ENCODE results near the gene MPP4.

MPP4 gene

DNA sequence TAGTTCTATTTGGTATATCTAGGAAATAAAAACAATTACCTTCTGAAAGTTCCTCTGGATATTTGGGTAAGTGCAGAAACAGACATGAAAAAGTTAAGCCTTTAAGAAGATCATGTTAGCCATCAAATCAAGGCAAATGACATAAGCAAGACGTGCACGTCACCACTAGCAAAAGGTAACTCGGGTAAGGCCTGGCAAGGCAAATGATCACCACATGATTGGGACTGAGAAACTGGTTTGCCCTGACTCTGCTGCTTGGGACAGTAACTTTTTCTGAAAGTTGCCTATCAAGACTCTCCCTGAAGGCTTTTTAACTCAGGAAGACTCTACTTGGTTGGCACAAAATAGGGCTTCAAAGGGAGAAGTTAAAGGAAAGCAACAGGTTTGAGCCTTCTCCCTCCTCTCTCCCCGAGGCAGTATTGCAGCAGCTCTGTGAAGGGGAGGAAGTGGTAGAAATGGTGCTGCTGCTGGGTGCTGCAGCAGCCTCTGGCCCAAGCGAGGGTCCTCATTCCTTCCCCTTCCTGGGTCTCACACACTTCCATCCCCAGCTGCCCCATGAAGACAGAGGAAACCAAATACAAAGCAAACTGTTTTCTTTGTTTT, 38.0 kb downstream of the MPP4 start:
- H3K4me1 Mint-ChIP-seq, result no peaks in the 10 kb centered on the region
- H3K4me3 Mint-ChIP-seq, result no peak overlapping the region
- CTCF ChIA-PET, result no interaction called here
- no peaks in the 10 kb centered on the region for H3K36me3 Mint-ChIP-seq
- DNase-seq, result no peak
- no peaks in the 10 kb centered on the region for H3K9me3 Mint-ChIP-seq
- no peak overlapping the region for H3K27ac Mint-ChIP-seq
- peaks cover 8% of the 10 kb centered on the region for H3K27me3 Mint-ChIP-seq

DNA sequence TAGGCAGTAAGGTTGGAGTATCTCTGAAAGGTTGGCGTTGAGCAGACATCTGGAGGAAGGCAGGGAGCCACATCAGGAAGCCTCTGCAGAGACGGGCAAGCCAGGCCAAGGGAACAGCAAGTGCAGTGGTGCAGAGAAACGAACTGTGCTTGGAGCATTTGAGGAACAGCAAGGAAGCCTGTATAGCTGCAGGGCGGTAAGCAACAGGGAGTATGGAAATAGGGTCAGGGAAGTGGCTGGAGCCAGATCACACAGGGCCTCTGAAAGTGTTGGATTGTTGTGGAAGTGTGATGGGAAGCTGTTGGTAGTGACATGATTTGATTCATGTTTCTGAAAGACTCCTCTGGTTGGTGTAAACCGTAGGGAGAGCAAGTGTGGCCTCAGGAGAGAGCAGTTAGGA, 41.7 kb downstream of the MPP4 start:
- no peaks in the 10 kb centered on the region for H3K9me3 Mint-ChIP-seq
- no peaks in the 10 kb centered on the region for H3K36me3 Mint-ChIP-seq
- no peak overlapping the region for H3K4me3 Mint-ChIP-seq
- H3K27ac Mint-ChIP-seq, result no peak overlapping the region
- peaks cover 24% of the 10 kb centered on the region for H3K27me3 Mint-ChIP-seq
- no peak for DNase-seq
- CTCF ChIA-PET, result no interaction called here
- H3K4me1 Mint-ChIP-seq, result no peaks in the 10 kb centered on the region

DNA sequence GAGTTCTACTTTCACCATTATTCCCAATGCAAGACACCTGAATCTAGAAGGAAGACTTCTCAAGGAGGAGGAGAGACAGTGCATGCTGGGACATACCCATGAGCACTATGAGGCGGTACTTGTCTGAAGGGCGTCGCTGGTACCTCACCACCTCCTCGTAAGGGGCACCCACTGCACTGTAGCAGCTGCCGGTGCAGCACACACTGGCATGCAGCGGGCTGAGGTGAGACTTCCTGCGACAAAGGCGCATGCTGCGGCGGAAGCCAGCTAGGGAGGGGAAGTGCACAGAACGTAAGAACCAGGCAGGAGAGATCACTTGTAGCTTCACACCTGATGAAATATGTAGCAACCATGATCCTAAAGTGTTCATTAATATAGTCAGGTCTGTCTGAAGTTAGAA, 42.3 kb downstream of the MPP4 start:
- DNase-seq, result no peak
- Mint-ChIP-seq H3K9me3 (no peaks in the 10 kb centered on the region), H3K27me3 (peaks cover 24% of the 10 kb centered on the region), H3K4me1 (no peaks in the 10 kb centered on the region), H3K36me3 (no peaks in the 10 kb centered on the region), H3K27ac (no peak overlapping the region), H3K4me3 (no peak overlapping the region)
- CTCF ChIA-PET, result no interaction called here

DNA sequence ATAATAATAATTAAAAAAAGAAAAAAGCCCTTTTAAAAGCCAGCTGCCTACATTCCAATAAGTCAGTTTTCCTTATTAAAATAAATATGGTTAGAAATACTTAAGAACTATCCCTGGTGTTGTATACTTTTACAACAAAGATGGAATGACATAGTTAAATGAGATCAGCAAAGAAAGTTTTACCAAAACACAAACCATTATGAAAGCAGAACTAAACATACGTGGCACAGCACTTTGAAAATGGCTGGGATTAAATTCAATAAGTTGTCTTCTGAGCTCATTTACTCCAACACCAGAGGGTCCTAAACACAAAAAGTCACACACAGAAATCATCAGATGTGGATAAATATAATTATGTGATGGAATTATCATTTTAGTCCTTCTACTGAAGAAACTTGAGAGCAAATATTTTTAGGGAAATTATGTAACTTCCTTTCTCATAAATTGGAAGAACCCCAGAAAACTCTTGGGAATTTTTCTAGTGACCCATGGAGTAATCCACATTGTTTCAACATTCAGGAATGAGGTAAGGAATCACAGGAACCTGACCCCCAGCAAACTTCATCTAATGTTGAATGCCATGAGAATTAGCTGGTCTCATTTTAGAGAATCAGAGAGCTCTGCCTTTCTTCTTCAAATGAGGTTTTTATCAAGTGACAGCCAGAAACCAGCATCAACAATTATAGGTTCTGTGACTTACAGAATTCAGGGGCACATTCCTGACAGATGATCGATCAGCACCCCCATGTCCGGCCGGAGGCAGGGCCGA, 43.6 kb downstream of the MPP4 start:
- Mint-ChIP-seq H3K4me1 (no peaks in the 10 kb centered on the region), H3K9me3 (no peaks in the 10 kb centered on the region), H3K27ac (no peak overlapping the region), H3K4me3 (no peak overlapping the region), H3K27me3 (peaks cover 24% of the 10 kb centered on the region), H3K36me3 (no peaks in the 10 kb centered on the region)
- DNase-seq, result no peak
- CTCF ChIA-PET, result interaction anchor here (1.1 to 1.2 kb wide), 2 partner anchors 10 to 525 kb away, joined by 3 read pairs; no protein-coding TSS in a partner anchor

DNA sequence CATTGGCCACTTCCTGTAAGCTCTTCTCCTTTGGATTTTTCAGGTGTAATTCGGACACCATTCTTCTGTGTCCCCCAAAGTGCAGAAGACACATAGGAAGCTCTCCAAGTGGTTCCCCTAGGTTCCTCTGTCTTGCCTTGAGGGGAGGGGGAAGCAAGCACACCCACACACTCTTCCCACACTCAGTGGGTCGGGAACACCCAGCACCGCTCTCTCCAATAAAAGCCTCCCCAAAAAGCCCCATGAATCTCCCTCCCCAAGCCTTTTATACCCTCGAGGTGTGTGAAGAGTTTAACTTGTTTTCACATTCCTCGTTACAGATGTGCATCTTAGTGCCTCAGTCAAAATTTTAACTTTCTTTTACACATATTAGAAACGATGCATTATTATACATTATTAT, 45.2 kb downstream of the MPP4 start:
- DNase-seq, result no peak

DNA sequence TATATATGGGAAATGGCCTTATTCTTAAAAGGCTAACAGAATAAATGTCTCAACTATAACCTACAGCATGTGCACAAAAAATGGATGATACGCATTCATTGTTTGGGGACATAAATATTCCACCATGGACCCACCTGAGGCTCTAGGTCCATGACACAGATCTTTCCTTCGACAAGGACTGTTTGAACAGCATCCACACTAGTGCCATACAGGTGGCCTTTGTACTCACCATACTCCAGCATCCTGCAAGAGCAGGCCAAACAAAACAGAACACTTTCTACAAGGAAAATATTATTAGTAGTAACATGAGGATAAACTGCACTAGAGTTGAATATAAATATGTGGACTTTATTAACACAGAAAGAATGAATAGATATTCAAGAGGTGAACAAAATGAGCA, 49.0 kb downstream of the MPP4 start:
- CTCF ChIA-PET, result no interaction called here
- DNase-seq, result no peak
- Mint-ChIP-seq H3K27me3 (peaks cover 16% of the 10 kb centered on the region), H3K9me3 (no peaks in the 10 kb centered on the region), H3K4me3 (no peak overlapping the region), H3K27ac (no peak overlapping the region), H3K36me3 (no peaks in the 10 kb centered on the region), H3K4me1 (peaks cover 1% of the 10 kb centered on the region)

More for the DNA sequence above, 45.2 kb downstream of the MPP4 start:
- H3K27me3 Mint-ChIP-seq, result peaks cover 24% of the 10 kb centered on the region
- CTCF ChIA-PET, result no interaction called here
- no peaks in the 10 kb centered on the region for H3K4me1 Mint-ChIP-seq
- H3K27ac Mint-ChIP-seq, result no peak overlapping the region
- no peak overlapping the region for H3K4me3 Mint-ChIP-seq
- H3K36me3 Mint-ChIP-seq, result no peaks in the 10 kb centered on the region
- no peaks in the 10 kb centered on the region for H3K9me3 Mint-ChIP-seq

DNA sequence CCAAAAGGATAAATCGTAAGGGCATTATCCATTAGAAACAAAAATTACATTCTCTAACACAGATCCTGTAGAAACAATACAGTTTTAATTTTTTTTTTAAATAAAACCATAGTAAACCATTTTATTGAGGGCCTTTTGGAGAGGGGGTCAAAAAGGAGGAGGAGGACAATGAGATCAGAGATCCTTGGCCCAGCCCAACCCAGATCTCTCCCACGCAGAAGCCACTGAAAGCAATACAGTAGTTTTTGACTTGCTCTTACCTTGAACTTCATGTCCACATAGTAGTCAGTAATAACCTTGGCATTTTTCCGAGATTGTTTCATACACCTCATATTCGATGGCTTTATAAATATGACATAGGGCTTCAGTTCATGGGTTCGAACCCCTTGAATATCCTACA, 51.0 kb downstream of the MPP4 start:
- H3K36me3 Mint-ChIP-seq, result no peaks in the 10 kb centered on the region
- no peaks in the 10 kb centered on the region for H3K9me3 Mint-ChIP-seq

DNA sequence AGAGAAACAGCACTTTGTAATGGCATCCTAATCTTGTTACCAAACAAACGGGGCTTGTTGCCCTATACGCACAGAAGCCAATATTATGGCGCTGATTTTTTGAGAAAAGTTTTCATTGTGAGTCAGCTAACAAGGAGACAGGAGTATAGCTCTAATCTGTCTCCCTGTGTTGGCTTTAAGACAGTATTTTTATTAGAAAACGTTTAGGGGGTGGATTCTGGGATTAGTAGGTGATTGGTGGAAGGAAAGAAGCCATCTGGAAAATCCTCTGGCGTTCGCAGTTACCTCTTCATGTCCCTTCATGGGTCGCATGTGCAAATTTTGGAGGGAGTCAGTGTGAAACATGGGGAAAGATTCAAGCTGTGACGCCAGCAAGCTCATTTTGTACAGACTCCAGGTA, 54.4 kb downstream of the MPP4 start:
- no peak for DNase-seq

More for the DNA sequence above, 51.0 kb downstream of the MPP4 start:
- DNase-seq, result no peak
- CTCF ChIA-PET, result interaction anchor here (0.8 to 1.0 kb wide), 2 partner anchors 400 to 532 kb away, joined by 3 to 4 read pairs; no protein-coding TSS in a partner anchor
- H3K4me1 Mint-ChIP-seq, result peaks cover 13% of the 10 kb centered on the region
- no peak overlapping the region for H3K4me3 Mint-ChIP-seq
- H3K27ac Mint-ChIP-seq, result no peak overlapping the region
- H3K27me3 Mint-ChIP-seq, result peaks cover 7% of the 10 kb centered on the region

DNA sequence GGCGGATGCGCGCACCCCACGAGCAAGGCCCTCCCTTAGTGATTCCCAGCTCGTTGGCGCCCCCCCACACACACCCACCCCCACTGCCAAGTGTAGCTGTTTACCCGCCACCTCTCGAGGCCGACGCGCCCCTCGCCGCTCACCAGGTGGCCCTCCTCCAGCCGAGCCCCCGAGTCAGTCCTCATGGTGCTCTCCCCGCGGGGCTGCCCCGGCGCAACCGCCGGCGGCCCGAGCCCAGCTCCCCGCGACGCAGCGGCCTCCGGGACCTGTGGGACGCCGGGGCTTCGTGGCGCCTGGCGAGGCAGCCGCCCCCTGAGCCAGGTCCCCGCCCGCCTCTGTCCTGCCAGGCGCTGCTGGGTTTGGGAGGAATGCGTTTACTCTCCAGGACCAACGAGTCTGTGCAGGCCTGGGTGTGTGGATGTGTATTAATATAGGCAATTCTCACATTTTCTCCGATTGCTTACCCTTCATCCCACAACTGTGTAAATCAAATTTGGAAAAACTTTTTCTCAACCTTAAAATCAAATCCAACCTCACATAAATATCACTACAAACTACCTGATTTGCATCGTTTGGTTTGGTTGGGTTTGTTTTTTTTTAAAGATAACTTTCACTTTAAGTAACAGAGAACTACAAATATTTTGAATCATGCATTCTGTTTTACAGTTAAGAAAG, 55.1 kb downstream of the MPP4 start, which contains the start of gene TMEM237:
TSS of gene TMEM237 (minus strand) at position 288 of the 675 bp plus-strand sequence. CDS start at position 185, 103 bp downstream.
- H3K36me3 Mint-ChIP-seq, result peaks cover 7% of the 10 kb centered on the region
- CTCF ChIA-PET, result interaction anchor here (1.2 kb wide), 1 partner anchor 24 kb away, joined by 3 read pairs; no protein-coding TSS in a partner anchor
- DNase-seq, result peak; percentile 64
- peak within 1 kb of the TSS; percentile 97 for H3K27ac Mint-ChIP-seq
- H3K4me1 Mint-ChIP-seq, result peaks cover 36% of the 10 kb centered on the region
- peak within 1 kb of the TSS; percentile 95 for H3K4me3 Mint-ChIP-seq
- H3K9me3 Mint-ChIP-seq, result no peaks in the 10 kb centered on the region
- H3K27me3 Mint-ChIP-seq, result no peaks in the 10 kb centered on the region

More for the DNA sequence above, 54.4 kb downstream of the MPP4 start:
- H3K4me3 Mint-ChIP-seq, result peak overlapping the region; percentile 95
- H3K4me1 Mint-ChIP-seq, result peaks cover 36% of the 10 kb centered on the region
- no peaks in the 10 kb centered on the region for H3K9me3 Mint-ChIP-seq
- no peaks in the 10 kb centered on the region for H3K27me3 Mint-ChIP-seq
- H3K27ac Mint-ChIP-seq, result no peak overlapping the region
- CTCF ChIA-PET, result interaction anchor here (1.2 kb wide), 1 partner anchor 23 kb away, joined by 3 read pairs; no protein-coding TSS in a partner anchor
- H3K36me3 Mint-ChIP-seq, result peaks cover 4% of the 10 kb centered on the region

DNA sequence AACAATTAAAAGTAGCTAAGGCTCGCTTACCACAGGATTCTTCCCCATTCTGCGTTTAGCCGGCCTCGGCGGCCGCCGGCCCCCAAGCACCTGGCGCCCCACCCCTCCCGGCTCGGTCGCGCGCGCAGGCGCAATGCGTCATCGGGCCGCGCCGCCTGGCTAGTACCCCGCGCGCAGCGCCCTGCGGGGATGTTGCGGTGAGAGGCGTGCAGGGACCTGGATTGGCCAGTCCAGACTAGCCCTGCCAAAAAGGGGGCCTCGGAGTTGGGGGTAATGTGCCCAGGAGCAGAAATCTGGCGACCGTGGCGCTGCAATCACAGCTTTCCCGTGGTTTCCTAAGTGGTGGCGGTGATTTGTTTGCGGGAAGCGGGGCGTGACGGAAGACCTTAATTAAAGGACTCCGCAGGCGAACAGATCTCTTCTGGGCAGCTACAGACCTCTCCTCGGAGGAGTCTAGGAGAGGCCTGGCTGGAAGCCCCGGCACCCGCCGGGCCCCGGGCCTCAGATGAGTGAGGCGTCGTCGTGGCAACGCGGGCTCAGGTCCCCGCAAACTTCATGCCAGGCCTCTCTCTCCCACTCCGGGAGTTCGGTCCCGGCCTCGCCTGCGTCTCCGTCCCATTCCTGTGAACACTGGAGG, 55.7 kb downstream of the MPP4 start:
- Mint-ChIP-seq H3K9me3 (no peaks in the 10 kb centered on the region), H3K4me3 (peak overlapping the region; percentile 95), H3K36me3 (peaks cover 7% of the 10 kb centered on the region), H3K27me3 (no peaks in the 10 kb centered on the region), H3K4me1 (peaks cover 36% of the 10 kb centered on the region), H3K27ac (peak overlapping the region; percentile 97)
- DNase-seq, result peak; percentile 89
- CTCF ChIA-PET, result no interaction called here

DNA sequence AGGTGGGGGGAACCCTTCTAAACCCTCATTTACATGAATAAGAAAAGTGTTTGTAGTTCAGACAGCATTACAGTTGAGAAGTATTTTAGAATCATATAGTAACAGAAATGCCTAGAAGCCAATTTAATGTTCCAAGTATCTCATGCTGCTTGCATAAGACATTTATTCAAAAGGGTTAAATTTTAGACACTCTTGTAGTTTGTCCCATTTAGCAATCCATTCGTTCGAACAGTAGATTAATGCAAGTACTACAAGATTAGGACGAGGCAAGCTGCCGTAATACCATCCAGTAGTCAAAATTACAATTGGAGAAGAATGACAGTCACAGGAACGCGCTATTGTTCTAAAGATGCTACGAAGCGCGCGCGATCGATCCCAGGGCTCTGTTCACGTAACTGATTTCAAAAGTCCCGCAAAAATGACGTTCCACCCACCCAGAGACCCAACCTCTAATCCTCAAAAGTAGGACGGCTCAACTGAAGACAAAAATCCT, 56.3 kb downstream of the MPP4 start:
- CTCF ChIA-PET, result no interaction called here
- Mint-ChIP-seq H3K9me3 (no peaks in the 10 kb centered on the region), H3K4me3 (peak overlapping the region; percentile 95), H3K36me3 (peaks cover 9% of the 10 kb centered on the region), H3K4me1 (peaks cover 36% of the 10 kb centered on the region), H3K27ac (peak overlapping the region; percentile 97), H3K27me3 (no peaks in the 10 kb centered on the region)
- DNase-seq, result no peak

DNA sequence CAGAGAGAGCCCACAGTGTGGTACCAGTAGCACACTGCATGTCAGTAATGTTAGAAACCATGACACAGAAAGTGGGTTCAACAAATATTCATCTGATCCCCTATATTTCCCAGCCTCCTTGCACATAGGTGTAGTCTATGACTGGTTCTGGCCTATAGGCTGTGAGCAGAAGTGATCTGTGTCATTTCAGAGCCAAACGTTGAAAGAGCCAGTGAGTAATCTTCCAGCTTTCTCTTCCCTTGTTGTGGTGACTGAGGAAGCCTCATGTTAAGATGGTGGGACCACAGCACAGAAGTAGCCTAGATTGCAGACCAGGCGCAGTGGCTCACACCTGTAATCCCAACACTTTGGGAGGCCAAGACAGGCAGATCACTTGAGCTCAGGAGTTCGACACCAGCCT, 59.2 kb downstream of the MPP4 start:
- H3K4me1 Mint-ChIP-seq, result peaks cover 33% of the 10 kb centered on the region
- H3K27me3 Mint-ChIP-seq, result no peaks in the 10 kb centered on the region
- DNase-seq, result no peak
- no peak overlapping the region for H3K4me3 Mint-ChIP-seq
- H3K9me3 Mint-ChIP-seq, result no peaks in the 10 kb centered on the region
- H3K27ac Mint-ChIP-seq, result no peak overlapping the region
- H3K36me3 Mint-ChIP-seq, result peaks cover 24% of the 10 kb centered on the region
- CTCF ChIA-PET, result no interaction called here

DNA sequence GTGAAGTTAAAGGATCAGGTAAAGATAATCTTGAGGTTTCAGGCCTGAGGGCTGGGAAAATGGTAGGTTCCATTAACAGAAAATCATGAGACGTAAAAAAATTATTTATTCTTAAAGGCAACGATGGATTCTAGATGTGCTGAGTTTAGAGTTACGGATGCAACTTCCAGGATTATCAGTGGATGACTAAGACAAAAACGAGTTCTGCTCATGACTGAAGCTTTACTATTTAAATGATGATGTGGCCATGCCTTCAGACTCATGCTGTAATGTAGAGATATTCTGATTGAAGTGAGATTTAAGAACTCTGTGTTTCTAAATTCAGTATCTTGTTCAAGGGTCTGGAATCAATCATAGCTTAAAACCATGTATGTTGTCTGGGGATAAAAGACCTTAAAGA, 60.1 kb downstream of the MPP4 start:
- Mint-ChIP-seq H3K4me3 (no peak overlapping the region), H3K36me3 (peaks cover 31% of the 10 kb centered on the region), H3K9me3 (no peaks in the 10 kb centered on the region), H3K27ac (no peak overlapping the region), H3K27me3 (no peaks in the 10 kb centered on the region), H3K4me1 (peaks cover 24% of the 10 kb centered on the region)
- CTCF ChIA-PET, result no interaction called here
- DNase-seq, result no peak

DNA sequence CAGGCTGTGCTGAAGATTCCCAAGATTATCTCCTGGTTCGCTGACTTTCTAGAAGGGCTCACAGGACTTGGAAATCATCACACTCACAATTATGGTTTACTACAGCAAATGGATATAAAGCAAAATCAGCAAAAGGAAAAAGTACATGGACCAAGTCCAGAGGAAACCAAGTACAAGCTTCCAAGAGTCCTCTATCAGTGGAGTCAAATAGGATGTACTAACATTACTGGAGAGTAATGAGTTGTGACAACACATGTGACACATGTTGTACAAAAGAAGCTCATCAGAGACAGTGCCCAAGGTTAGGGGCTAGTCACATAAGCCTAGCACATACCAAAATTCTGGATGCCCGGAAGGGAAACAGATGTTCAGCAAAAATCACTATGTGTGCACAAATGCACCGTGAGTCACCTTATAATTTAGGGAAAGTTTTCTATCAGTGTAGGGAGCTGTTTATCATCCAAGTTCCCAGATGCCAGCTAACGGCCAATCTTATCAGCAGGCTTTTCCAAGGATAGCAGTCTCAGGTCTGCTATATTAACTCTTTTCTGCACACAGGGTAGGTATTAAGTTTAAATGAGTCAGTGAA, 64.7 kb downstream of the MPP4 start:
- H3K36me3 Mint-ChIP-seq, result peaks cover 45% of the 10 kb centered on the region

More for the DNA sequence above, 64.7 kb downstream of the MPP4 start:
- Mint-ChIP-seq H3K9me3 (no peaks in the 10 kb centered on the region), H3K27ac (no peak overlapping the region), H3K4me3 (no peak overlapping the region), H3K4me1 (no peaks in the 10 kb centered on the region), H3K27me3 (no peaks in the 10 kb centered on the region)
- CTCF ChIA-PET, result no interaction called here
- DNase-seq, result no peak
